SH-SY5Y (cell line): ENCODE measurements around the gene EPB41L1.

Experiments used
- GATA2 ChIP-seq: IDR thresholded peaks from 2 replicates; pipeline ENCODE4 v1.6.1; 2011; ENCODE audit warnings: mild to moderate bottlenecking, low read depth, low read length
- GATA3 ChIP-seq: IDR thresholded peaks from 2 replicates; pipeline ENCODE4 v1.6.1; 2011; ENCODE audit warnings: low read depth, mild to moderate bottlenecking, low read length, moderate library complexity

- TF ChIP-seq GATA2 = no peak
- no peak for TF ChIP-seq GATA3
Measured at GRCh38 chr20:36125097-36125496, 29.4 kb upstream of the EPB41L1 start.
